GM12892 (cell line): ENCODE data around the gene ALG6.

Source experiments
- POLR2A ChIP-seq: IDR thresholded peaks from 2 replicates; pipeline ENCODE4 v1.6.1; 2011; ENCODE audit warnings: low read depth, low read length, control low read depth
- POLR2AphosphoS5 ChIP-seq: IDR thresholded peaks from 2 replicates; pipeline ENCODE4 v1.6.1; 2011; ENCODE audit warnings: low read depth, low read length, control low read depth
- TAF1 ChIP-seq: IDR thresholded peaks from 2 replicates; pipeline ENCODE4 v1.6.1; 2011; ENCODE audit warnings: low read depth, mild to moderate bottlenecking, control low read depth, low read length, borderline replicate concordance

- TF ChIP-seq POLR2A (no peak), TAF1 (no peak), POLR2AphosphoS5 (no peak)
Measured at GRCh38 chr1:63362073-63362472, 5.4 kb upstream of the ALG6 start.
